CD4-positive, alpha-beta T cell treated with Interleukin-21 for 1 hour (primary cell): ENCODE measurements around the gene PINK1.

Experiments used
- DNase-seq: peaks from one replicate; pipeline ENCODE4 v3.0.0-alpha.2; 2020

Gene PINK1

GRCh38 chr1:20683614-20684013 lies 50.4 kb downstream of the PINK1 start:
- no peak for DNase-seq

GRCh38 chr1:20684050-20684620 lies 50.9 kb downstream of the PINK1 start:
- DNase-seq, result no peak

- no peak for DNase-seq
Observed at GRCh38 chr1:20684651-20685050, 51.4 kb downstream of the PINK1 start.

- no peak for DNase-seq
Observed at GRCh38 chr1:20685099-20685662, 51.9 kb downstream of the PINK1 start.

GRCh38 chr1:20685741-20686140 lies 52.5 kb downstream of the PINK1 start:
- DNase-seq, result no peak

GRCh38 chr1:20686883-20687725 lies 53.8 kb downstream of the PINK1 start:
- DNase-seq, result no peak

- no peak for DNase-seq
Observed at GRCh38 chr1:20689645-20690056, 56.4 kb downstream of the PINK1 start.

GRCh38 chr1:20691872-20692271 lies 58.6 kb downstream of the PINK1 start:
- DNase-seq, result no peak

GRCh38 chr1:20693623-20694022 lies 60.4 kb downstream of the PINK1 start:
- no peak for DNase-seq

- DNase-seq, result no peak
Observed at GRCh38 chr1:20695515-20695914, 62.3 kb downstream of the PINK1 start.

- peak; percentile 67 for DNase-seq
Observed at GRCh38 chr1:20696397-20697333, 63.4 kb downstream of the PINK1 start.

GRCh38 chr1:20697563-20697962 lies 64.3 kb downstream of the PINK1 start:
- DNase-seq, result no peak

GRCh38 chr1:20698195-20698910 lies 65.1 kb downstream of the PINK1 start:
- DNase-seq, result no peak

- no peak for DNase-seq
Observed at GRCh38 chr1:20699558-20699957, 66.3 kb downstream of the PINK1 start.

- DNase-seq, result no peak
Observed at GRCh38 chr1:20700636-20701215, 67.5 kb downstream of the PINK1 start.
